GM12801 (cell line): ENCODE data around the gene SEPTIN10.

Experiments used
- CTCF ChIP-seq: IDR thresholded peaks from one replicate; pipeline ENCODE4 v1.5.1; 2011; ENCODE audit warnings: control low read depth; ENCODE audit not compliant: insufficient read length; ENCODE audit errors: extremely low read depth

Gene SEPTIN10

GRCh38 chr2:109586687-109587086, 27.1 kb downstream of the SEPTIN10 start:
- no peak for TF ChIP-seq CTCF

GRCh38 chr2:109582928-109583895, 30.6 kb downstream of the SEPTIN10 start:
- TF ChIP-seq CTCF: no peak

DNA sequence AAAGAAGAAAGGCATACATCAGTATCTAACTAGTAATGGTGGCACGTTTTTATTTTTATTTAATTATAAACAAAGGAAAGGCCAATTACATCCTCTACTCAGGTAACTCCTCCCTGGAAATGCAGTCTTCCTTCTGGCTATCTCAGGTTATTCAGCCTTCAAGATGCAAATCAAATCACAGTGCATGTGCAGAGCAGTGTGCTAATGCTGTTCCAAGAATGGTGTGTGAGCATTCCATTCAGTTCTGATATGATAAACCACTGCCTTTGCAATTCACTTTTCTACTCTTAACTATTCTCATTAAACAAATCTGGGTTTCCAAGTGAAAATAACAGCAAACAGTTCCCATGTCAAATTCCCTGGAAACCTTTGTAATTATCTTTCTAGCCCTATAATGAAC, 38.4 kb downstream of the SEPTIN10 start:
- no peak for TF ChIP-seq CTCF

- no peak for TF ChIP-seq CTCF
Observed at GRCh38 chr2:109563980-109564550, 49.7 kb downstream of the SEPTIN10 start.

- TF ChIP-seq CTCF: no peak
Observed at GRCh38 chr2:109563288-109563687, 50.5 kb downstream of the SEPTIN10 start.

DNA sequence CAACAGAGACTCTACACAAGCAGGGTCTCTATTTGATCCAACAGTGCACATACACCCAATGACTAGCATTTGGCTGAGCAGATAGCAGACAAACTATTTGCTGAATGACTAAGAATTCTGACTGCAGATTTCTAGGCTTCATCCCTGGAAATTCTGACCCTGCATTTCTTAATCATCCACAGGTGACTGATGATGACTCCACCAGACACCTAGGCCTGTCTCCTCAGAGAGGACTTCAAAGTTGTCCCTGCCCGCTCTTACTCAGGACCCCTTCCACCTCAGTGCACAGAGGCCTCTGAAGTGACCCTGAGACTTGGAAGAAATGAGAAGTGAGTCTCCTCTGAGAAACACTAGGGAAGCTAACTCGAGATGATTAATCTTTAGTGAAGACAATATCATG, 51.3 kb downstream of the SEPTIN10 start:
- TF ChIP-seq CTCF: no peak

GRCh38 chr2:109560265-109560664, 53.5 kb downstream of the SEPTIN10 start:
- no peak for TF ChIP-seq CTCF
